GM10266 (cell line): ENCODE data around the gene DLGAP1.

ENCODE experiments used
- DNase-seq: peaks from one replicate; pipeline ENCODE4 v3.0.0; 2012; ENCODE audit errors: extremely low spot score
- TF ChIP-seq, protein P1 (sequence below): IDR thresholded peaks from 2 replicates; pipeline ENCODE4 v1.5.1; 2012; ENCODE audit warnings: mild to moderate bottlenecking, low read depth; ENCODE audit not compliant: control insufficient read depth, insufficient read depth; ENCODE audit errors: missing control alignments

Gene DLGAP1

GRCh38 chr18:4093676-4094075, 361.4 kb downstream of the DLGAP1 start:
- DNase-seq: no peak
- TF ChIP-seq, protein P1, sequence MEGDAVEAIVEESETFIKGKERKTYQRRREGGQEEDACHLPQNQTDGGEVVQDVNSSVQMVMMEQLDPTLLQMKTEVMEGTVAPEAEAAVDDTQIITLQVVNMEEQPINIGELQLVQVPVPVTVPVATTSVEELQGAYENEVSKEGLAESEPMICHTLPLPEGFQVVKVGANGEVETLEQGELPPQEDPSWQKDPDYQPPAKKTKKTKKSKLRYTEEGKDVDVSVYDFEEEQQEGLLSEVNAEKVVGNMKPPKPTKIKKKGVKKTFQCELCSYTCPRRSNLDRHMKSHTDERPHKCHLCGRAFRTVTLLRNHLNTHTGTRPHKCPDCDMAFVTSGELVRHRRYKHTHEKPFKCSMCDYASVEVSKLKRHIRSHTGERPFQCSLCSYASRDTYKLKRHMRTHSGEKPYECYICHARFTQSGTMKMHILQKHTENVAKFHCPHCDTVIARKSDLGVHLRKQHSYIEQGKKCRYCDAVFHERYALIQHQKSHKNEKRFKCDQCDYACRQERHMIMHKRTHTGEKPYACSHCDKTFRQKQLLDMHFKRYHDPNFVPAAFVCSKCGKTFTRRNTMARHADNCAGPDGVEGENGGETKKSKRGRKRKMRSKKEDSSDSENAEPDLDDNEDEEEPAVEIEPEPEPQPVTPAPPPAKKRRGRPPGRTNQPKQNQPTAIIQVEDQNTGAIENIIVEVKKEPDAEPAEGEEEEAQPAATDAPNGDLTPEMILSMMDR: no peak

DNA sequence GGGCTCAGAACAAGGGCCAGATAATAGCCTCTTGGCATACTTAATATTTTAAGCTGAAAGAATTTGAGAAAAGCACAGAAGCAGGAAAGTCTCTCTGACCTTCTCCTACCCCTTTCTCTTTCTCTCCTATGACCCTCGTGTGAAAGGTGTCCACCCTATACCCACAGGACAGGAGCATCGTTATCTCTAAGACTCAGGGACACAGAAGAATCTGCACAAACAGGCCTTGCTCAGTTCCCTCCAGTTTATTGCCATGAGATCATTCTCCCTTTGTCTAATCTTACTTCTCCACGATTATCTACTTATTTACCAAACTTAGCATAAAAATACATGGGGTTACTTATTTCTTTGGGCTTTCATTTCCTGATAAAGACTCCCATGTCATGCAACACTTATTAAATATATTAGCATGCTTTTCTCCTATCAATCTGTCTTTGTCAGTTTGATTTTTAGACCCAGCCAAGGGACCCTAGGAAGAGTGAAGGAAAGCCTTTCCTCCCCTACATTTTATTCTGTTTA, 370.7 kb downstream of the DLGAP1 start:
- no peak for DNase-seq
- TF ChIP-seq, protein P1: no peak

- DNase-seq: no peak
- TF ChIP-seq, protein P1: no peak
These were observed 376.9 kb downstream of the DLGAP1 start for GRCh38 chr18:4078246-4078645.

DNA sequence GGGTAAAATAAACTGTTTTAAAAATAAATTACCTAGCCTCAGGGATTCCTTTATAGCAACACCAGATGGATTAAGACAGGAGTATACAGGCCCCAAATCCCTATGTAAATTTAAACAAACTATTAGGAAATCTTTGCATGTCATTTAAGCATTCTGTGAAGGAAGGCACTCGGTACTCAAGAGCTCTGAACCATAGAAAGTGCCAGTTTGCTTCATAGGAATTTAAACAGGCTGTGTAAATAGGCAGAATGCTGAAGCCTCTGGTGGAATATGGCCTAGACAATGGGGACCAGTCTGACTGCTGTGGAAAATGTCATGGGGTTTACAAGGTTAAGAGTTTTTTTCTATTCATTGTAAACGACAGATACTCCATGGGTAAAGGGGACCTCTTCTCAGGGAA, 377.4 kb downstream of the DLGAP1 start:
- TF ChIP-seq, protein P1: no peak
- DNase-seq: no peak

GRCh38 chr18:4077204-4077603, 377.9 kb downstream of the DLGAP1 start:
- TF ChIP-seq, protein P1: no peak
- no peak for DNase-seq

DNA sequence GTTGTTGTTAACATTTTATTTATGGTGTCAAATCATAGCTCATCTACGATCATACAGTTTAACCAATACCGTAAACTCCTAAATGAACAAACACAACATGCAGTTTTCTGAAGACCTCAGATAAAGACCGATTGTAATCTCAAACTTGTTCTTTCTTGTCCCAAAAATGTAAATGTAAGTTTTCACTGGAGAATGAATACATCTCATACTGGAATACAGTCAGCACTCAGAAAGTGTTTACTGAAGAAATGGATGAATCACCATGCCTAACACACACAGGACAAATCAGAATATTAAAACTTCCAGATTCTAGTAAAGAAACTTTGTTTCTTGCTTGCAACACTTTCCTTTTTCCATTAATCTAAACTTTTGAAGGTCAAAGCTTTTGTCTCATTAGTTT, 380.5 kb downstream of the DLGAP1 start:
- DNase-seq: no peak
- TF ChIP-seq, protein P1: no peak

- TF ChIP-seq, protein P1: no peak
- no peak for DNase-seq
These were observed 385.9 kb downstream of the DLGAP1 start for GRCh38 chr18:4069183-4069582.
